ENCODE data around the gene MAGI1.

Gene MAGI1

DNA sequence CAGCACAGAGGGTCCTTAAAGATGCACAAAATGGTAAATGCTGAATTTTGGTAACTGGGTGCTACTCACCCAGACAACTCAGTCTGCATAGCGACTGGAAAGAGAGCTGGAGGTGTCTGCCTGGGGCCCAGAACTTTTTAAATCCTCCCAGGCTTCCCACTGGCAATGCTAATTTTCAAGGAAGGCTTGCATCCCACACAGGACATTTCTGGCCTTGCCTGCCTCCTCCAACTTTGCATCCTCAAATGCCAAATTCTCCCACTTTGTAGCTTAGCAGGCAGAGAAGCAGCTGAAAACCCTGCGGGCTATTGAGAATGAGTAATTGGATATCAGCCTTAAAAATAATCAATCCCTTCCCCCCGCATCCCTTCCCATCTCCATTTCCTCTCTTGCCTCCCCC lies 694.3 kb downstream of the MAGI1 start:
- TF ChIP-seq, protein P1, sequence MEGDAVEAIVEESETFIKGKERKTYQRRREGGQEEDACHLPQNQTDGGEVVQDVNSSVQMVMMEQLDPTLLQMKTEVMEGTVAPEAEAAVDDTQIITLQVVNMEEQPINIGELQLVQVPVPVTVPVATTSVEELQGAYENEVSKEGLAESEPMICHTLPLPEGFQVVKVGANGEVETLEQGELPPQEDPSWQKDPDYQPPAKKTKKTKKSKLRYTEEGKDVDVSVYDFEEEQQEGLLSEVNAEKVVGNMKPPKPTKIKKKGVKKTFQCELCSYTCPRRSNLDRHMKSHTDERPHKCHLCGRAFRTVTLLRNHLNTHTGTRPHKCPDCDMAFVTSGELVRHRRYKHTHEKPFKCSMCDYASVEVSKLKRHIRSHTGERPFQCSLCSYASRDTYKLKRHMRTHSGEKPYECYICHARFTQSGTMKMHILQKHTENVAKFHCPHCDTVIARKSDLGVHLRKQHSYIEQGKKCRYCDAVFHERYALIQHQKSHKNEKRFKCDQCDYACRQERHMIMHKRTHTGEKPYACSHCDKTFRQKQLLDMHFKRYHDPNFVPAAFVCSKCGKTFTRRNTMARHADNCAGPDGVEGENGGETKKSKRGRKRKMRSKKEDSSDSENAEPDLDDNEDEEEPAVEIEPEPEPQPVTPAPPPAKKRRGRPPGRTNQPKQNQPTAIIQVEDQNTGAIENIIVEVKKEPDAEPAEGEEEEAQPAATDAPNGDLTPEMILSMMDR (conservative IDR thresholded peaks at IDR 0.05; ENCODE audit: low read depth, low read length), result no peak
- no peak for DNase-seq (ENCODE audit: low read depth)
- H3K4me3 ChIP-seq (ENCODE audit: low read depth, low read length), result no peak overlapping the region

DNA sequence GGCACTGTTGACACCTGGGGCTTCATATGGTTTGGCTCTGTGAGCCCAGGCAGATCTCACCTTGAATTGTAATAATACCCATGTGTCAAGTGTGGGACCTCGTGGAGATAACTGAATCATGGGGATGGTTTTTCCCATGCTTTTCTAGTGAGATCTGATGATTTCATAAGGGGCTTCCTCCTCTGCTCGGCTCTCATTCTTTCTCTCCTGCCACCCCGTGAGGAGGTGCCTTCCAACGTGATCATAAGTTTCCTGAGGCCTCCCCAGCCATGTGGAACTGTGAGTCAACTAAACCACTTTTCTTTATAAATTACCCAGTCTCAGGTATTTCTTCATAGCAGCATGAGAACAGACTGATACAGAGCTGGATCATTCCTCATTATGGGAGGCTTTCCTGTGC lies 695.0 kb downstream of the MAGI1 start:
- DNase-seq (ENCODE audit: low read depth), result peak; percentile 7
- TF ChIP-seq, protein P1 (conservative IDR thresholded peaks at IDR 0.05; ENCODE audit: low read depth, low read length), result no peak
- H3K4me3 ChIP-seq (ENCODE audit: low read depth, low read length), result no peak overlapping the region

DNA sequence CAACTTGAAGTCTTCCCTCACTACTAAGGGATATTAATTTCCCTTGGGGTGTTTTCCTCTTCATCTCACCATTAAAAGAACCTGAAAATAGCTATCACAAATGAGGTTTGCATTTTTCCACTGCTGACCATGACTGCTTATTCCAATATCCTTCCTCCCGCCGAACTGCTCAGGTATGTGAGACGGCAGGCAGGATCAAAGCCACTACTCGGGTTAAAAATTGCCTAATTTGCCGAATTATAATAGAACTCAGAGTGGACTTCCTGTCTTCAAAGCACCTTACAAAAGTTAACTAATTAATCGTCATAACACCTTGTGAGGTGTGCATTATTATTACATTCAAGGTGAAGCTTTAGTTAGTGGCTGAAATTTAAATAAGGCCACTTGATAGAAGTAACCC lies 695.7 kb downstream of the MAGI1 start:
- TF ChIP-seq, protein P1 (conservative IDR thresholded peaks at IDR 0.05; ENCODE audit: low read depth, low read length), result no peak
- H3K4me3 ChIP-seq (ENCODE audit: low read depth, low read length), result no peak overlapping the region
- no peak for DNase-seq (ENCODE audit: low read depth)

DNA sequence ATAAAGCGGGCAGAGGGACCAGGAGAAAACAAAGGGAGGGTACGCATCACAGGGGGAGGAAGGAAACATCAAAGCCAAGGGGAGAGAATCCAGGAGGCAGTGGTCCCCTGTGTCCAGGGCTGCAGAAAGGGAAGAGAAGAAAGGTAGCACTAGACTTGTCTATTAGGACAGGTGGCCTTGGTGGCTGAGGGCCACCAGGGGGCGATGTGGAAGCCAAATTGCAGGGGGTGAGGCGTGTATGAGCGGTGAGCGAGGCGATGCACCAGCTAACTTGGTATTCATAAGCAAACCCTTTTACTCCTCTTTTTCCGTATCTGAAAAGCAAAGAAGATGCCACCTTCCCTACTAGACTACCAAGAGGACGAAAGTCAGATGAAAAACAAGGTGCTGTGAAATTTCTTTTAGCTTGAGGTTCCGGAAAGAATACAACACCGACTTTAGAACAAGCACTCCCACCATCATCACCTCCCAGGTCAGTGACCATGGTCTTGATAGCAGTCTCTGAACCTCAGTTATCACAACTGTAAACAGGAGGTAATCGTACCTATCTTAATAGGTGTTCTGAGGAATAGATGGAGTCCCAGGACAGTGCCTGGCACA lies 696.5 kb downstream of the MAGI1 start:
- TF ChIP-seq, protein P1 (conservative IDR thresholded peaks at IDR 0.05; ENCODE audit: low read depth, low read length), result peak; percentile 82
- H3K4me3 ChIP-seq (ENCODE audit: low read depth, low read length), result no peak overlapping the region
- DNase-seq (ENCODE audit: low read depth), result peak; percentile 62

DNA sequence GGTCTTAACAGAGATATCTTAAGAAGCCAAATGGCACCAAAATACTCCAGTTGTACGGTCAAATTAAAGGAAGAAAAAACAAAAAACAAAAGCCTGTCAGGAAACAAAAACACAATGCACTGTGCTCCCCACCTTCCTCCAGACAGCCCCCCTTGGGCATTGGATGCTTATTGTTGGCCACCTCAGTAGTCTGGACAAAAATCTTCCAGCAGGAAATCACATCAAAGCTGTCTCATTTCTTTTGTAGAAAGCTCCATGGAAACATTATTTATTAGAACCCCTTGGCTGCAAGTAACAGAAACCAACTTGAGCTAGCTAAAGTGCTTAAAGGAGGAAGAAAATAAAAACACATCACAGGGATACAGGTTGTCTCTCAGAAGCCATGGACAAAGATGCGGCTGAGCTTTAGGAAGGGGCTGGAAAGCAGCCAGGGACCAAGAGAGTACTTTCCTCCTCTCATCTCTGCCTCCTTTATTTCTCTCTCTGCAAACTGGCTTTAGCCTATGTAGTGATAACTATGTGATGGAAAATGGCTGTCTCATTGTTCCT lies 699.5 kb downstream of the MAGI1 start:
- H3K4me3 ChIP-seq (ENCODE audit: low read depth, low read length), result no peak overlapping the region
- DNase-seq (ENCODE audit: low read depth), result no peak
- TF ChIP-seq, protein P1 (conservative IDR thresholded peaks at IDR 0.05; ENCODE audit: low read depth, low read length), result no peak

DNA sequence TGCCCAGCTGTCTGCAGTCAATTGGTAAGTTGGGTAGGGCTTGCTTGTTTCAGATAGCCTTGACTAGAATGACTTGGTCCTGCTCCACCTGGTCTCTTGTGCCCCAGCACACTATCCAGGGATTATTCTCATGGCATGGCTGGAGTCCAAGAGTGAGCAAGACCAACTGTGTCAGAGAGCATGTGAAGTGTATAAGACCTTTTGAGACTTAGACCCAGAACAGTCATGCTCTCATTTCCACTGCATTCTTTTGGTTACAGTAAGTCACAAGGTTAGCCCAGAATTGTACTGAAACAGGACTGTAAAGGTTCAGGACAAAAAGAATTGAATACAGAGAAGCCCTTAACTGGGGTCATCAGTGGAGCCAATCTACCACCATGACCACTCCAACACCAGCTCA lies 700.1 kb downstream of the MAGI1 start:
- H3K4me3 ChIP-seq (ENCODE audit: low read depth, low read length), result no peak overlapping the region
- DNase-seq (ENCODE audit: low read depth), result peak; percentile 76
- TF ChIP-seq, protein P1 (conservative IDR thresholded peaks at IDR 0.05; ENCODE audit: low read depth, low read length), result no peak

DNA sequence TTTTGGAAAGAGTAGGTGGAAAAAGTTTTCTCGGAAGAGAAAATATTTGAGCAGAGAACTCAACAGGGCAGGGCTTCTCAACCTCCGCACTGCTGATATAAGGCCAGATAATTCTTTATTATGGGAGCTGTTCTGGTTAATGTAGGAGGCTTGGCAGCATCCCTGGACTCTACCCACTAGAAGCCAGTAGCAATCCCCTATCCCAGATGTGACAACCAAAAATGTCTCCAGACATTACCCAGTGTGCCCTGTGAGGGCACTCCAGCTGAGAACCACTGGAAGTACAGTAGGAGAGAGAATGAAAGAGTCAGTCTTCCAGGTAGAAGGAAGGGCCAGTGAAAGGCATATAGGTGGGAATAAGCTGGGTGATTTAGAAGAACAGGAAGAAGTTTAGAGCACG lies 703.1 kb downstream of the MAGI1 start:
- TF ChIP-seq, protein P1 (conservative IDR thresholded peaks at IDR 0.05; ENCODE audit: low read depth, low read length), result no peak
- no peak overlapping the region for H3K4me3 ChIP-seq (ENCODE audit: low read depth, low read length)
- DNase-seq (ENCODE audit: low read depth), result no peak

Data from choroid plexus epithelial cell (primary cell).